GM18507 (cell line): ENCODE measurements around the gene AAMP.
A peak's percentile ranks its signal among the peaks of the same experiment; 100 is the strongest.

ENCODE experiments used
- DNase-seq: peaks from one replicate; pipeline ENCODE4 v3.0.0; 2011; ENCODE audit warnings: low read depth; ENCODE audit not compliant: insufficient read length; ENCODE audit errors: extremely low spot score
- FAIRE-seq: peaks from 2 replicates; lab custom pipeline; 2011; peaks lifted over from hg19 to GRCh38; lab: Jason Lieb, UNC

The AAMP gene

DNA sequence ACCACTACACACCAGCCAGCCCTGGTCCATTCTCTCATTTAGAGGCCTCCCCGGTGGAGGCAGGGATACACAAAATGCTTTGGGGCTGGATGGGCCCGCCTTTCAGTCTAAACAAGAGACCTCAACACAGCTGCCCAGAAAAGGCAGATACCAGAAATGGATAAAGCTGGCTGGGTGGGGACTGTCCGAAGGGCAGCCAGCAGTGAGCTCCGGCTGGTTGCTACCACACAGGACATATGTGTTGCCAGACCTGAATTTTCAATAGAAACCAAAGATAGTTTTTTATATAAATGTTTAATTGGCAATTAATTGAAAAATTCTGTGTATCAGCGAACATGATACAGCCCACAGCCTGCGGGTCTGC lies 7.7 kb downstream of the AAMP start:
- FAIRE-seq (no peak), DNase-seq (no peak)

DNA sequence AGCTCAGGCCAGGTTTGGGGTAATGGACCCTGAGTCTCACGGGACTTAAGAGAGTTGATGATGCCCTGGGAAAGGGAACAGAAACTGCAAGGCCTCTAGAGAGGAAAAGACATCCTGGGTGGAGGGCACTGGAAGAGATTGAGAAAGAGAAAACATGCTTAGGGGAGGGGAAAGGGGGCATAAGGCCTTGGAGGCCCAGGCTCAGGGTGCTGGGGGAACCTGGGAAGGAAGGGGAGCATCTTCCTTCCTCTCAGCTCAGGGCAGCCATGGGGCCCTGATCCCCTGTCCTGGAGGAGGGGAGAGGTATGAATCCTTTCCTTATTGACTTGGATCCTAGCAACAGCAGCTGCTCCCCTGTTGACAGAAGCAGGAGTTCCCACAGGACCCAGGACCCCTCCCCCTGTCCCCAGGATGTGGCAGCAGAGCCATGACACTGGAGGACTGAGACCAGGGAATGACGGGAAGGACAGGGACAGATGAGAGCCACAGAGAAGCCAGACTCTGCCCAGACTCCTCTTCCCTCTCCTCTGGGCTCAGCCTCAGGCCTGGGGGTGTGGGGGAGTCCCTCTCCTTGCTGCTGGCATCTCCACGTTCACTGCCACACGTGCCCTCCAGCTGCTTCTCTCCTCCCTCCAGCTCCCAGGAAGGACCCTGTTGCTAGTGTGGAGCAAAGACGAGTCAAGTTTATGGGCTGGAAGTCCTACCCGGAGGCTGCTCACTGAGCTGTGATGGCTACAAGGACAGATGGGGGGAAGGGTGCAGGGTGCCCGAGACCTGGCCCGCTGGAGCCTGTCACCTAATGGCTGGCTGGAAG lies 8.3 kb downstream of the AAMP start:
- no peak for FAIRE-seq
- DNase-seq, result no peak

DNA sequence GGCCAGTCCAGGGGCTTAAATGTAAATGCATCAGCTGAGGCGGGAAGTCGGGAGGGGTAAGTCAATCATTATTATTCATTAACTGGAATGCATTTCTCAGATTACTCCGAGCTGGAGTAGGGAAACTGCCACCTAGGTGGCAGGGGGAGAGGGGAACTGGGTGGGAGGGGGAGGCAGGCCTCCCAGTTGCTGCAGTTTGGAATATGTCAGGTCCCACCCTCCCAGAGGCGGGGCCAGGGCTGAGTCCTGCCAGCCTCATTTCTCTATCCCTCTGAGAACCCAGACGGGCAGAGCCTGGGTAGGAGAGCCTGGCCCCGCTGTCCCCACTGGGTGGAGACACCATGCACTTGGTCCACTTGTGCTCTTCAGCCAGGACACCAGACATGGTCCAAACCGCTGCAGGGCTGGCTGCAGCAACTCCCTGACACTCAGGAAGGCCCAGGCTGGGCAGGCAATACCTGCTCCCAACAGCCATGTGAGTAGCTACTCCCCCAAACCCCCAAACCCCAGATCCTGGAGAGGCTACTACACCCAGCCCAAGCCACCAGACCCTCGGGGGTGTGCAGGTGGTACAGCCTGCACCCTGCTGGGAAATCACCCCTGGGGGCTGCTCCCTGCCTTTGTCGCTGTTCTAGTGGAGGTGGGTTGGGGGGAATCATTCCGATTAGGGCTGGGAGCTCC lies 9.1 kb downstream of the AAMP start, which contains the start of gene GPBAR1:
GPBAR1 (plus strand) TSS at position 274 of the 681 bp plus-strand sequence. CDS start 1,710 bp downstream, outside the sequence.
- FAIRE-seq (no peak), DNase-seq (no peak)

DNA sequence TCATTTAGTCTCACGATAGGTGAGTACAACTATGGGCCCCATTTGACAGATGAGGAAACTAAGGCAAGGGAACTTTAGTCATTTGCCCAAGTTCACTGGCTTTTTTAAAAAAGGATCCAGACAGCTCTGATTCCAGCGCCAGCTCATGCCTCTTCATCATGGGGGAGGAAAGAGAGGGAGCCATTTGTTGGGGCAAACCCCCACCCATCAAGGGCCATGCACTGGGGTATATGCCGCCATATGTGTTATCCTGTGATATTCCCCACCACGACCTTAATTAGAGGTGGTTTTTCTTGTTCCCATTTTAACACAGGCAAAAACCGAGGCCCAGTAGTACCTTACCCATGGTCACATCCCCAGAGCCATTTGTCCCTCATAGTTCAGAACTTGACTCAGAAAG lies 9.8 kb downstream of the AAMP start:
- FAIRE-seq, result no peak
- no peak for DNase-seq

DNA sequence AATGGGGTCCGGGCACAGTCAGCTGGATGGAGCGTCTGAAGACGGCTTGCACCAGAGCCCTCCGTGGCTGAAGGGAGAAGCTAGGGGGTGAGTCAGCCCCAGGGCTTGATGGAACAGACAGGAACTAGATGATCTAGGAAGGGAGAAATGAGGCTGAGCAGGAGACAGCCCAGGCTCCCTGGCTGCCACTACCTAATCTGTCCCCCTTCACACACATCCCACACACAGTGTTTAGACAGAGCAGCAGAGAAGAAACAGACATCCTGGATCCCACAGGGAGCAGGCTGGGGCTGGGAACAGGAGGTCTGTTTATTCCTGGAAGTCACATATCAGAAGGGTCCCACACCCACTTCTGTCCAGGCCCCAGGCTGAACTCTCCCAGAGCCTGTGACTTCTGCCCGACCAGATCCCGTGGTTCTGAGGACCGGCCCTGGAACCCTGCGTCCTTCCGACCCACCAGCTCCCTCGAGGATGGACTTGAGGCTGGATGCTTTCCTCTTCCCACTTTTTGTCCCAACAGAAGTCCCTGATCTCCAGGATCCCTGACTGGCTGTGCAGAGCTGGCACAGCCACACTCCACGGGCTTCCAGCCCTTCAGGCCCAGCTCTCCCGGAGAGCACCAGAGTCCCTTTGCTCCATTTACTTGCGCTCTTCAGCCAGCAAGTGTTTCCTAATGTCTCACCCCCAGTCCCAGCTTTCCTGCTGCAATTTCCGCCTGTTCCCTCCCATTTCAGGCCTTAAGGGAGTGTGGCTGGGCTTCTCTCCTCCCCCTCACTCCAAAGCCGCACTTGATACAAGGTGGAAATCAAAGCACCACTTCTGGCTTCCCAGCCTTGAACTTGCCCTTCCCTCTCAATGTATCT lies 10.6 kb downstream of the AAMP start:
- DNase-seq (no peak), FAIRE-seq (no peak)

DNA sequence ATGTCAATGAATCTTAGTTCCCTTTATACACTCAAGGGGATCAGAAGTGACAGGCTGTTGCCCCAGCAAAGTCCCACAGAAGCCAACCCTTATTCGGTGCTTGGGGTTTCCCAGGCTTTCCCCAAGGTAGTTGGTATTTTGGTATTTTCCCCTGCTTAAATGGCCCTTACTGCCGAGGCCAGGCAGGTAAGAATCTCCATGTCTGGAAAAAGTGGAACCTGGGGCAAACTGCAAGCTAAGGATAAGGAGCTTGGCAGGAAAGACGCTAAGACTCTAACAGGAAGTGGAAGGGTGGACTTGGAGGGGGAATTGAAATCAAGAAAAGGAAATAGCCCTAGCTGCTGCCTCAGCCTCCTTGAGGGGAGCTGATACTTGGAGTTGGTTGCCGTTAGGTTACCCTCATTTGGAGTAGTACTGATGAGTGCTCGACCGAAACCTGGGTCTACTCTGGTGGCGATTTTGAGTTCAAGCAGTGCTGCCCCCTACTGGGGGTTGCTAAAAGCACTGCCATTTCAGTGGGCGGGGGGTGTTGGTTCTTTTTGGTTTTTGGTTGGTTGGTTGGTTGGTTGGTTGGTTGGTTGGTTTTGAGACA lies 12.5 kb downstream of the AAMP start:
- FAIRE-seq, result peak; percentile 95

DNA sequence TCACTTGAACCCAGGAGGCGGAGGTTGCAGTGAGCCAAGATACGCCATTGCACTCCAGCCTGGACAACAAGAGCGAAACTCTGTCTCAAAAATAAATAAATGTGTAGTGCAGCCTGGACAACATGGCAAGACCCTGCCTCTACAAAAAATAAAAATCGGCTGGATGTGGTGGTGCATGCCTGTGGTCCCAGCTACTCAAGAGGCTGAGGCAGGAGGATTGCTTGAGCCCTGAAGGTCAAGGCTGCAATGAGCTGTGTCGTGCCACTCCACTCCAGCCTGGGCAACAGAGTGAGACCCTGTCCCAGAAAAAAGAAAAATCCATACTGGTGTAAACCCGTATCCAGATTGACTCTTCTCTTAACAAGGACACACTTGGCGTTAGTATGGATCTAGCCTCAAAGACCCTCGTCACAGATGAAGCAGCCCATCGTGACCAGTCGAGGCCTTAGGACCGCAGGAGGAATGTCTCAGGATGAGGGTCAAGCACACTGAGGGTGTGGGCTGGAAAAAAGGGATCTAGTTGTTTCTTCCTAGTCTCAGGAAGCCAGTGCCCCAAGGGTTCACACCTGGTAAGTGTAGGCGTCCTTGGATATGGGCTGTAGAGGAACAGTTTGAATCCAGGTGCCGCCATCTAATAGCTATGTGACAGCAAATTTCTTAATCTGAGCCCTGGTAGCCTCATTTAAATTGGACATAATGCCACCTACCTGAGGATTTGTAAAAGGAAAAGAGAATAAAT lies 13.2 kb downstream of the AAMP start:
- FAIRE-seq (no peak), DNase-seq (no peak)

More for the DNA sequence above, 12.5 kb downstream of the AAMP start:
- peak; percentile 37 for DNase-seq

DNA sequence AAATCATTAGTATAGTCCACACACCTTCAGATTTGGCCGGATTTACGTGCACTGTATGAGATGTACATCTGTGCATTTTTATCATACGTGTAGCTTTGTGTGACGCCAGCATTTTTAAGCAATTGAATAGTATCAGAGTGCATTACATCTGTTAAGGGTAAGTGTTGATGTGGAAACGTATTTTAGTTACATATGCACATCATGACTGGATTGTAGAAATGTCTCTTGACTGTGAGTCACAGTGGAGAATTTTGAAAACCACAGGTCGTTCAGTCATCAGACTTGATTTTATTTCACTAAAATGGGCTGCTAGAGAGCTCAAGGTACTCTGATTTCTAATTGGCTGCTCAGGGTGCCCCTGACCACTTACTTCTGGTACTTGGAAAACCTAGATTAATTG lies 14.5 kb downstream of the AAMP start:
- FAIRE-seq (peak; percentile 47), DNase-seq (no peak)

DNA sequence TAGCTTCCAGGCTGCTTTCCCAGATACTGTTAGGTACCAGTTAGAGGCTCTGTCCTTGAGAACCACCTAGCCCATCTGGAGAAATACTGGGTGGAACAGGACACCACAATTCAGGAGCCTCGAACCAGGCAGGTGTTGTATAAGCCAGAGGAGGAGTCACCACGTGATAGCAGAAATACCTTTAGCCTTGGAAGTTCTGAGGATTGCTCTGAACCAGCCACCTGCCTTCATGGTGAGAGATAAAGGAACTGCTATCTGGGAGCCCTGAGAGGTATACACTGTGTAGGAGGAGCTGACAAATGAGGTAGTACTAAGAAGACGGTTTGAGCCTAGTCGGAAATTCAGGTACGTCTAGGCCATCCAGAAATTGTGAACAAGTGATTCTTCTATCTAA lies 16.7 kb downstream of the AAMP start:
- FAIRE-seq, result no peak
- no peak for DNase-seq

DNA sequence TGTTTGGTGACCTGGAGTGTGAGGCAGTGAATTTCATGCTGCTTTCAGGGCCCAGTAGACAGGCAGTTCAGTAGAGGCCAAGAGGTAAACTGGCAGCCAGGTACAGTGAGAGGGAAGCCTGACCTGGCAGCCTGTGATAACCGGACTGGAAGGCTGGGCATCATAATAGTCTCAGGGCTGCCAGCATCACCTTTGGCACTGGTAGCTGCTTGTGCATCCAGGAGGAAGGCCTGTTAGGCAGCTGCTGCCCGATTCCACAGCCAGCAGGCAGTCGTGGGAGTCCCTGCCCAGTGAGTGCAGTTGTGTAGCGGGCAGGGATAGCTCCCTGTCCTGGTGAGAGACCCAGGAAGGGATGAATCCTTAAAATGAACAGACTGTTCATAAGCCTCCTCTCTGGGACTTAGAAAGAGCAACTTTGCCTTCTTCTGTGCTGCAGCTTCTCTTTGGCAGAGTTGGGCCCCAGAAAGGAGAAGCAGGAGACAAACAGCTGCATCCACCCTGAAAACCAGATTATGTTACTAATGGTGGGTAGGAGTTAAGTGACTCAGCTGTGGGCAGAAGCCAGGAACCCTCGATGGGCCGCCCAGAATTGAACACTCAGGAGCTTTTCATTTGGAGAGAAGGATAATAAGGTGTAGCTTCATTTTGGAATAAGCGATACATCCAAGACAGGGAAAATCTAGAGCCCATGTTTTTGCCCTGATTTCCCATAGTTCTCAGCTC lies 17.3 kb downstream of the AAMP start:
- no peak for DNase-seq
- FAIRE-seq, result no peak

DNA sequence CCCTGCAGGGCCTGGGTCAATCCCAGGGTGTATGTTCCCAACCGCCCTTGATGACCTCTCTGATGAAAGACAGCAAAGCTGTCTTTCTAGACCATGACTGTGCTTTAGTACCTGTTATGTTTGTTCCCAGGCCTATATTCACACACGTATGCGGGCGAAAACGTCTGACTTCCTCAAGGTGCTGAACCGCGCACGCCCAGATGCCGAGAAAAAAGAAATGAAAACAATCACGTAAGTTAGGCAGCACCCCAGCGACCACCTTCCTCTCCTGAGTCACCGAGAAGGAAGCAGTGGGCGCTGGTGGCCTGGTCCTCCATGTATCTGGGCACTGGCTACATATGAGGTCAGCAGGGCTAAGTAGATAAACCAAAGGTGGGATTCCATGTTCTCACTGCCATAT lies 20.2 kb downstream of the AAMP start:
- DNase-seq (no peak), FAIRE-seq (no peak)

DNA sequence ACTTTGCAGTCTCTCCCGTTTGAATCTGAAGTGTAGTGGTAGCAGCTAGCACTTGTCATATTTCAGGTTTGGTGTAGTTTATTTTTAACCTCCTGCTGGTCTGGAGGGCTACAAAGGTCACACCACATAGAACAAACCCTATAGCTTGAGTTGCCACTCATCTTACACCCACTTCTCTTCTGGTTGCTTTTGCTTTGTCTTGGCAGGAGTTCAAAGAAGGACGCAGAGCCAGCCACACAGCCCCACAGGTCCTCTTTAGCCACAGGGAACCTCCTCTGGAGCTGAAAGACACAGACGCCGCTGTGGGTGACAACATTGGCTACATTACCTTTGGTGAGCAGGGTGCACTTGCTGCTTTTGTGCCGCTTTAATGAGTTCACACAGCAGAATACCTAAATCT lies 24.7 kb downstream of the AAMP start:
- no peak for FAIRE-seq
- DNase-seq, result no peak

DNA sequence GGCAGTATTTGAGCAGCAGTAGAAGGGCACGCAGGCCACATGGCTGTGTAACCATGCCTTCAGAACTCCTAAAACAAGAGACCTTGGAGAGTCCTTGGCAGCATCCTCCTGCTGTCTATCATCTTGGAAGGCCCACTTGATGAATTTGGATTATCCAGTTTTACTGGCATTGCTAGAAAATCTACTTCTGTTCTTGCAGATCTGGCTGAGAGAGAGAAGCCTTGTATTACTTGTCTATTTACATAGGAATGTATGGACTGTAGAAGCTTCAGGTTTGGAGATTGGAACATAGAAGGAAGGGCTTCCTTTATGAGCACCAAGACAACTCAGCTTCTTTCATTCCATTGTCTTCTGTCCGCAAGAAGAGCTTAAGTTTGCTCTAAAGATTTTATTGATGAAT lies 25.3 kb downstream of the AAMP start:
- no peak for DNase-seq
- no peak for FAIRE-seq

DNA sequence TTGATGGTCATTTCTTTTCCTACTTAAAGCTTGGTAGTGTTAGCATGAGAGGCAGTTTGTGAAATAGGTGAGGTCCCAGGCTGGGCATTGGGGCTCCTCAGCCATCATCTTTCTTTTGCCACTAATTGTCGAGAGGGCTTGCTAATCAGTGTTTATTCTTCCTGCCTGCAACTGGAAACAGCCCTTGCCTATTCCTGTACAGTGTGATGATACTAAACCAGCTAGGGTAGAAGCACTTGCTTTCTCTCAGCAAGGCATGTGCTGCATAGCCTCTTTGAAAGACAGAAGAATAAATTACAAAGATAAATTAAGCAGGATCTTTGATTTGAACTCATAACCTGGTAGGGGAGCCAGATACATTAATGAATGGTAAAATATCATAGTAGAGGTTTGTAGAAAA lies 25.7 kb downstream of the AAMP start:
- no peak for DNase-seq
- FAIRE-seq, result no peak

DNA sequence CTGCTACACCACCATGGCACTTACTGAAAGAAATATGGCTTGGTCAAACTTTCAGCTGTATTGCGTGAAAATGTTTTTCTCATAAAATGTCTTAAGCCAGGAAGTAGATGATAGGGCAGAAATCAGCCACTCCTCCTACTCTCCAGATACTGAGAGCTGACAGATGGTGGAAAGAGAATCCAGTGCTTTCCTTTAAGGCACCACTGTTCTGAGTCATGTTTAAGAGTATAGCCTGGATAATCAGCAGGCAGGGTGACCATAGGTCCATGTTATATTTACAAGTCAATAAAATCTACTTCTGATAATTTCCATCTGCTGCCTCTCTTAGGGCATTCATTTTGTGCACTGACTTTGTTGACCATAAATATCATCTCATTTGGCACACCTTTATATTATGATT lies 31.1 kb downstream of the AAMP start:
- FAIRE-seq, result no peak

DNA sequence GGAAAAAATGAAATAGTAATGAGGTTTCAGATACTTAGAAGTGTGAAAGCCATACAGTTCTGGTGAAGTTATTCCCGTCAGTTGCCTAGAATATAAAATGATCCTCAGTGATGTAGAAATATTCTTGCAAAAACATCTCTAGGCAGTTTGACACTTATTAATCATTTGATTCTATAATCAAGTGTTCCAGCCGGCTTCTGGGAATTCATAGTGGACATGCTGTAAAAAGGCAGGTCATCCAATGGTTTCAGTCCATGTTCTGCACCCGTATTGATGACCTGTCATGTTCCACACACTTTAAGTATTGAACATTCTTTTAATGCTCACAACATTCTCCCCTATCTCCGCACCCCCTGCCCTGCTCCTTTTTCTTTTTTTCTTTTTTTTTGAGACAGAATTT lies 33.1 kb downstream of the AAMP start:
- DNase-seq (no peak), FAIRE-seq (no peak)

More for the DNA sequence above, 31.1 kb downstream of the AAMP start:
- no peak for DNase-seq

DNA sequence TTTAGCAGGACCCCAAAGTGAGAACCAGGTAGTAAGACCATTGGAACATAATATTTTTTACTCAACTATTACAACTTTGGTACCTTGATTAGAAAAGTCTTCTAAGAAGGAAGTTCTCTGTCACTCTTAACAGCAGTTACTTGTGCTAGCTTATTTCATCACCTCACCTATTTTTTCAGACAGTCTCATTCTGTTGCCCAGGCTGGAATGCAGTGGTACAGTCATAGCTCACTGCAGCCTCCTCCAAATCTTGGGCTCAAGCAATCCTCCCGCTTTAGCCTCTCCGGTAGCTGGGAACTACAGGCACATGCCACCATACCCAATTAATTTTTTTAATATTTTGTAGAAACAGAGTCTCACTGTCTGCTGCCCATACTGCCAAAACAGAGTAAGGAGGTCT lies 34.9 kb downstream of the AAMP start:
- no peak for DNase-seq
- no peak for FAIRE-seq

DNA sequence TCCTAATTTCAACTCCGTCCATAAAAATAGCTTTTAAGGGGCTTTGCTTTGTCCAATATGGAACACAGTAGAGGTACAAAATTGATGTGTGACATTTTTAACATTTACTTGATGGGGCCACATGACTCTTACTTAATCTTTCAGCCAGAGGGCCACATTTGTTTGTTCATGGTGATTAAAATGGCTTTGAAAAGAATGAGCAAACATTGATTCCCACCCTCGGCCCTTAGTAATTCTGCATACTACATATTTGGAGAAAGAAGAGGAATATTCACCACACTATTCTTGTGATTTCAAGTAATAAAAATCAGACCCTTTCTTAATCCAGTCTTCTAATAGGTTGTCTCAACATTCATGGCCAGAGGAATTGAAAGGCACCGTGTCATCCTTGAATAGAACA lies 35.4 kb downstream of the AAMP start:
- DNase-seq (no peak), FAIRE-seq (no peak)

DNA sequence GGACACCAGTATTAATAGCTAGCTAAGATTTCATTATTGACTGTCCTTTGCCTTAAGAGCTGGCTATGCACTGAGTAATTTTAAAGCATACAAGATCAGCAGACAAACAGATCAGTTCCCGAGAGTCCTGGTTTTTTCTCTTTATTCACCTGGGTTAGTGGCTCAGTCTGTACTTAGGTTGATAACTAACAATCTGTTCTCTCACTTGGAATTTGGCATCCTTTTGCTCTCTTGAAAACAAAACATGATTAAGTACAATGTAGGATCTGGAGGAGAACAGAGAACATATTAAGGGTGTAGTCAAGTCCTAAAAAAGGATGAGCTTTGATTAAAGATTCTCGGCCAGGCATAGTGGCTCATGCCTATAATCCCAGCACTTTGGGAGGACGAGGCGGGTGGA lies 36.4 kb downstream of the AAMP start:
- DNase-seq, result no peak
- FAIRE-seq, result no peak
